RWPE2 (cell line): ENCODE data around the gene PCSK6.

Experiments
- ATAC-seq: fragments of 200-7000 bp; cut with Tn5 transposase; 3 replicates; pipeline ENCODE4 v1.9.1; 2021; ENCODE audit warnings: low read depth
- DNase-seq: peaks from one replicate; pipeline ENCODE4 v3.0.0-alpha.2; 2020; ENCODE audit warnings: low spot score
- H3K27ac ChIP-seq: fragments of 450-650 bp; 2 replicates; pipeline ENCODE4 v1.5.1; 2017; ENCODE audit warnings: mild to moderate bottlenecking; ENCODE audit not compliant: poor library complexity, severe bottlenecking
- H3K27me3 ChIP-seq: fragments of 250-450 bp; sonication (Bioruptor Pico); 2 replicates; pipeline ENCODE4 v1.5.1; 2021; ENCODE audit warnings: mild to moderate bottlenecking, moderate library complexity; ENCODE audit not compliant: insufficient read depth, poor library complexity, severe bottlenecking
- H3K36me3 ChIP-seq: fragments of 250-450 bp; sonication (Bioruptor Pico); 2 replicates; pipeline ENCODE4 v1.5.1; 2020; ENCODE audit warnings: low read depth, mild to moderate bottlenecking, moderate library complexity
- H3K4me1 ChIP-seq: fragments of 250-450 bp; sonication (Bioruptor Pico); 2 replicates; pipeline ENCODE4 v1.5.1; 2021; ENCODE audit warnings: mild to moderate bottlenecking, moderate library complexity; ENCODE audit not compliant: insufficient read depth, poor library complexity, severe bottlenecking
- H3K4me3 ChIP-seq: fragments of 250-450 bp; sonication (Bioruptor Pico); 2 replicates; pipeline ENCODE4 v1.5.1; 2021; ENCODE audit warnings: mild to moderate bottlenecking, moderate library complexity; ENCODE audit not compliant: severe bottlenecking
- H3K9me3 ChIP-seq: fragments of 250-450 bp; sonication (Bioruptor Pico); 2 replicates; pipeline ENCODE4 v1.5.1; 2021; ENCODE audit warnings: mild to moderate bottlenecking, moderate library complexity; ENCODE audit not compliant: severe bottlenecking
- CTCF ChIP-seq: fragments of 450-650 bp; IDR thresholded peaks from one replicate; pipeline ENCODE4 v1.5.1; 2017; ENCODE audit warnings: mild to moderate bottlenecking, moderate library complexity; ENCODE audit not compliant: poor library complexity, severe bottlenecking

PCSK6 gene

GRCh38 chr15:101482526-101483371 is 6.8 kb downstream of the PCSK6 start:
- DNase-seq (peak; percentile 65), ATAC-seq (peak; percentile 74)
- H3K36me3 ChIP-seq: no peaks in the 10 kb centered on the region

GRCh38 chr15:101481917-101482525 is 7.5 kb downstream of the PCSK6 start:
- peak; percentile 66 for DNase-seq
- no peak for TF ChIP-seq CTCF
- ATAC-seq: no peak
- no peaks in the 10 kb centered on the region for H3K9me3 ChIP-seq
- H3K36me3 ChIP-seq: no peaks in the 10 kb centered on the region
- peaks cover 11% of the 10 kb centered on the region for H3K4me1 ChIP-seq
- no peak overlapping the region for H3K4me3 ChIP-seq
- H3K27me3 ChIP-seq: no peaks in the 10 kb centered on the region
- no peak overlapping the region for H3K27ac ChIP-seq

More at GRCh38 chr15:101482526-101483371, 6.8 kb downstream of the PCSK6 start:
- H3K4me3 ChIP-seq: no peak overlapping the region
- peaks cover 11% of the 10 kb centered on the region for H3K4me1 ChIP-seq
- TF ChIP-seq CTCF: no peak
- no peak overlapping the region for H3K27ac ChIP-seq
- H3K9me3 ChIP-seq: no peaks in the 10 kb centered on the region
- no peaks in the 10 kb centered on the region for H3K27me3 ChIP-seq

GRCh38 chr15:101481381-101481705 is 8.2 kb downstream of the PCSK6 start:
- ATAC-seq (no peak), DNase-seq (peak; percentile 51)
- Histone ChIP-seq H3K4me1 (peaks cover 11% of the 10 kb centered on the region), H3K27me3 (no peaks in the 10 kb centered on the region), H3K36me3 (no peaks in the 10 kb centered on the region), H3K9me3 (no peaks in the 10 kb centered on the region), H3K27ac (no peak overlapping the region), H3K4me3 (no peak overlapping the region)
- no peak for TF ChIP-seq CTCF

- ATAC-seq (no peak), DNase-seq (peak; percentile 66)
- no peak overlapping the region for H3K27ac ChIP-seq
- H3K9me3 ChIP-seq: no peaks in the 10 kb centered on the region
- no peak for TF ChIP-seq CTCF
- H3K4me3 ChIP-seq: no peak overlapping the region
- no peaks in the 10 kb centered on the region for H3K36me3 ChIP-seq
- H3K27me3 ChIP-seq: no peaks in the 10 kb centered on the region
- peaks cover 11% of the 10 kb centered on the region for H3K4me1 ChIP-seq
These were observed 8.7 kb downstream of the PCSK6 start for GRCh38 chr15:101480613-101481380.
